H9 (cell line): ENCODE results near the gene SFMBT1. TPM values are rescaled to one million over a fixed set of nuclear protein-coding genes. Genes with fewer than 3 reads are reported as not detected.

ENCODE experiments used
- DNase-seq: peaks from one replicate; pipeline ENCODE4 v3.0.0-alpha.2; 2017
- H2AFZ ChIP-seq: one replicate; pipeline ENCODE4 v1.6.1; 2013; ENCODE audit warnings: mild to moderate bottlenecking, low read length, control low read depth, moderate library complexity
- H2AK5ac ChIP-seq: 2 replicates; pipeline ENCODE4 v1.6.1; 2013; ENCODE audit warnings: low read length, control low read depth, mixed read lengths; ENCODE audit not compliant: insufficient read length
- H2BK120ac ChIP-seq: one replicate; pipeline ENCODE4 v1.6.1; 2013; ENCODE audit warnings: low read depth, mild to moderate bottlenecking, low read length, control low read depth, inconsistent platforms; ENCODE audit not compliant: poor library complexity, severe bottlenecking
- H2BK12ac ChIP-seq: 2 replicates; pipeline ENCODE4 v1.6.1; 2013; ENCODE audit warnings: low read length, control low read depth, mixed read lengths, low read depth; ENCODE audit not compliant: insufficient read length
- H2BK15ac ChIP-seq: 2 replicates; pipeline ENCODE4 v1.6.1; 2013; ENCODE audit warnings: low read depth, low read length, control low read depth
- H2BK20ac ChIP-seq: one replicate; pipeline ENCODE4 v1.6.1; 2013; ENCODE audit warnings: low read depth, mild to moderate bottlenecking, low read length, control low read depth, inconsistent platforms; ENCODE audit not compliant: poor library complexity, severe bottlenecking
- H2BK5ac ChIP-seq: 2 replicates; pipeline ENCODE4 v1.6.1; 2013; ENCODE audit warnings: low read length, control low read depth, mixed read lengths; ENCODE audit not compliant: insufficient read length
- H3K14ac ChIP-seq: 2 replicates; pipeline ENCODE4 v1.6.1; 2013; ENCODE audit warnings: low read length, control low read depth; ENCODE audit not compliant: insufficient read depth
- H3K18ac ChIP-seq: 2 replicates; pipeline ENCODE4 v1.6.1; 2013; ENCODE audit warnings: low read depth, mild to moderate bottlenecking, mixed read lengths, low read length, control low read depth; ENCODE audit not compliant: insufficient read length
- H3K23ac ChIP-seq: 2 replicates; pipeline ENCODE4 v1.6.1; 2013; ENCODE audit warnings: low read length, control low read depth, mixed read lengths, low read depth; ENCODE audit not compliant: insufficient read length
- H3K23me2 ChIP-seq: 2 replicates; pipeline ENCODE4 v1.6.1; 2013; ENCODE audit warnings: low read depth, mild to moderate bottlenecking, mixed read lengths, low read length, control low read depth; ENCODE audit not compliant: insufficient read length, poor library complexity, severe bottlenecking
- H3K27ac ChIP-seq: 2 replicates; pipeline ENCODE4 v1.5.1; 2013; ENCODE audit warnings: low read length, control low read depth, mixed read lengths, low read depth; ENCODE audit not compliant: insufficient read length
- H3K27me3 ChIP-seq: 2 replicates; pipeline ENCODE4 v1.6.1; 2013; ENCODE audit warnings: low read length, control low read depth, inconsistent platforms; ENCODE audit not compliant: insufficient read depth
- H3K4ac ChIP-seq: 2 replicates; pipeline ENCODE4 v1.6.1; 2013; ENCODE audit warnings: low read depth, mild to moderate bottlenecking, control low read depth, inconsistent platforms, low read length, moderate library complexity
- H3K4me1 ChIP-seq: 2 replicates; pipeline ENCODE4 v1.6.1; 2013; ENCODE audit warnings: low read length, control low read depth, inconsistent platforms; ENCODE audit not compliant: insufficient read depth
- H3K4me2 ChIP-seq: 2 replicates; pipeline ENCODE4 v1.6.1; 2013; ENCODE audit warnings: low read length, control low read depth, mixed read lengths; ENCODE audit not compliant: insufficient read length, insufficient read depth
- H3K56ac ChIP-seq: 2 replicates; pipeline ENCODE4 v1.6.1; 2013; ENCODE audit warnings: low read depth, mild to moderate bottlenecking, mixed read lengths, low read length, control low read depth; ENCODE audit not compliant: insufficient read length
- H3K79me1 ChIP-seq: 2 replicates; pipeline ENCODE4 v1.6.1; 2013; ENCODE audit warnings: low read depth, mild to moderate bottlenecking, moderate library complexity, low read length, control low read depth, inconsistent platforms; ENCODE audit not compliant: insufficient read depth, poor library complexity, severe bottlenecking
- H3K79me2 ChIP-seq: 2 replicates; pipeline ENCODE4 v1.6.1; 2013; ENCODE audit warnings: low read length, control low read depth, inconsistent platforms; ENCODE audit not compliant: insufficient read depth
- H3K9ac ChIP-seq: 2 replicates; pipeline ENCODE4 v1.6.1; 2013; ENCODE audit warnings: low read length, control low read depth, mixed read lengths; ENCODE audit not compliant: insufficient read length; ENCODE audit errors: extremely low read depth
- H3K9me3 ChIP-seq: one replicate; pipeline ENCODE4 v1.6.1; 2013; ENCODE audit warnings: low read depth, low read length, inconsistent platforms; ENCODE audit not compliant: control insufficient read depth
- H3T11ph ChIP-seq: one replicate; pipeline ENCODE4 v1.6.1; 2013; ENCODE audit warnings: mild to moderate bottlenecking, low read length, control low read depth, inconsistent platforms
- H4K20me1 ChIP-seq: one replicate; pipeline ENCODE4 v1.6.1; 2013; ENCODE audit not compliant: control insufficient read depth, insufficient read length, insufficient read depth
- H4K5ac ChIP-seq: 2 replicates; pipeline ENCODE4 v1.6.1; 2013; ENCODE audit warnings: low read depth, mild to moderate bottlenecking, mixed read lengths, low read length, control low read depth; ENCODE audit not compliant: insufficient read length
- H4K8ac ChIP-seq: replicated peaks from 2 replicates; pipeline ENCODE4 v1.6.1; 2013; ENCODE audit warnings: low read length, control low read depth, mixed read lengths, low read depth; ENCODE audit not compliant: insufficient read length
- H4K91ac ChIP-seq: 2 replicates; pipeline ENCODE4 v1.6.1; 2013; ENCODE audit warnings: low read depth, mild to moderate bottlenecking, moderate library complexity, mixed read lengths, low read length, control low read depth; ENCODE audit not compliant: insufficient read length
- H3K27ac Mint-ChIP-seq, 3 experiments: 2 replicates in 2 of 3; 3 replicates in 1 of 3; pipeline ENCODE4 v1.8.0; 2020 to 2021; ENCODE audit warnings: mixed read lengths in 3 of 3, mild to moderate bottlenecking in 1 of 3, moderate library complexity in 1 of 3
- H3K27me3 Mint-ChIP-seq: 2 replicates; pipeline ENCODE4 v1.8.0; 2021; ENCODE audit warnings: low read depth, mild to moderate bottlenecking, moderate library complexity, mixed read lengths
- H3K36me3 Mint-ChIP-seq, 3 experiments: 2 replicates in 2 of 3; 3 replicates in 1 of 3; pipeline ENCODE4 v1.8.0; 2020 to 2021; ENCODE audit warnings: low read depth in 3 of 3, mixed read lengths in 3 of 3; ENCODE audit not compliant: insufficient read depth in 1 of 3
- H3K4me1 Mint-ChIP-seq, 2 experiments: 2 replicates each; pipeline ENCODE4 v1.8.0; 2020; ENCODE audit warnings: mixed read lengths in 2 of 2
- H3K4me3 Mint-ChIP-seq, 2 experiments: 2 replicates in 1 of 2; 3 replicates in 1 of 2; pipeline ENCODE4 v1.8.0; 2020 to 2021; ENCODE audit warnings: mild to moderate bottlenecking in 2 of 2, mixed read lengths in 2 of 2, moderate library complexity in 1 of 2
- H3K9me3 Mint-ChIP-seq, 2 experiments: 2 replicates in 1 of 2; 3 replicates in 1 of 2; pipeline ENCODE4 v1.8.0; 2020; ENCODE audit warnings: mild to moderate bottlenecking in 2 of 2, mixed read lengths in 2 of 2, moderate library complexity in 1 of 2
- CTCF ChIP-seq: fragments of 200-600 bp; sonication (generic); conservative IDR thresholded peaks from 3 replicates; pipeline ENCODE4 v1.8.0; 2021; ENCODE audit warnings: antibody characterized with exemption, mild to moderate bottlenecking
- WGBS: extraction: QIAGEN DNeasy Blood & Tissue Kit; methylation state at CpG from one replicate; pipeline ENCODE4 v1.1.7; 2013; ENCODE audit warnings: missing lambda C conversion rate, low lambda C conversion rate, mixed read lengths; ENCODE audit not compliant: insufficient read length; ENCODE audit errors: extremely low coverage; 5-methylcytosine and 5-hydroxymethylcytosine counted together
- total RNA-seq: library from RNA; stranded (reverse); gene quantifications from 2 replicates; pipeline ENCODE4 v1.2.1, GENCODE V29; 2021

The SFMBT1 gene
- total RNA-seq, 1 experiment from 2014 or later: 15.3 TPM

GRCh38 chr3:52983336-52983807 lies 62.5 kb downstream of the SFMBT1 start:
- H4K91ac ChIP-seq: no peak overlapping the region
- H4K20me1 ChIP-seq: no peaks in the 10 kb centered on the region
- no peak overlapping the region for H3T11ph ChIP-seq
- H3K79me2 ChIP-seq: no peaks in the 10 kb centered on the region
- Mint-ChIP-seq H3K27ac (no peak overlapping the region), H3K36me3 (no peaks in the 10 kb centered on the region), H3K9me3 (no peaks in the 10 kb centered on the region), H3K27me3 (no peaks in the 10 kb centered on the region), H3K4me1 (peaks cover 3 to 4% of the 10 kb centered on the region in 2 experiments; a peak in 3 of 4 replicates), H3K4me3 (no peak overlapping the region)
- H3K9me3 ChIP-seq: no peaks in the 10 kb centered on the region
- no peak overlapping the region for H3K56ac ChIP-seq
- no peaks in the 10 kb centered on the region for H3K4me1 ChIP-seq
- no peak overlapping the region for H2BK5ac ChIP-seq
- no peak overlapping the region for H2AK5ac ChIP-seq
- no peak for DNase-seq
- no CpG with 5 or more reads among the region's 5 CpGs for WGBS
- H3K4ac ChIP-seq: no peak overlapping the region
- H2BK12ac ChIP-seq: no peak overlapping the region
- H3K18ac ChIP-seq: no peak overlapping the region
- no peak overlapping the region for H4K5ac ChIP-seq
- no peak overlapping the region for H2AFZ ChIP-seq
- no peak overlapping the region for H3K27ac ChIP-seq
- H2BK20ac ChIP-seq: no peak overlapping the region
- H3K23me2 ChIP-seq: no peaks in the 10 kb centered on the region
- no peak overlapping the region for H3K4me2 ChIP-seq
- TF ChIP-seq CTCF: no peak
- H2BK120ac ChIP-seq: no peak overlapping the region
- H3K27me3 ChIP-seq: no peaks in the 10 kb centered on the region
- H3K14ac ChIP-seq: no peak overlapping the region
- H2BK15ac ChIP-seq: no peak overlapping the region
- no peak overlapping the region for H4K8ac ChIP-seq
- no peak overlapping the region for H3K9ac ChIP-seq
- H3K23ac ChIP-seq: no peak overlapping the region
- H3K79me1 ChIP-seq: no peaks in the 10 kb centered on the region
